Activated CD8-positive, alpha-beta memory T cell treated with anti-CD3 and anti-CD28 coated beads, Interleukin-2, amount 50 U/mL, for 4 hours (primary cell): ENCODE data around the gene PLD4.
A peak's percentile ranks its signal among the peaks of the same experiment; 100 is the strongest.

Experiments used
- DNase-seq: peaks from one replicate; pipeline ENCODE4 v3.0.0-alpha.2; 2020

Gene PLD4

GRCh38 chr14:104929268-104930230 is 4.9 kb downstream of the PLD4 start:
- DNase-seq: no peak

- DNase-seq: peak; percentile 12
Observed at GRCh38 chr14:104930526-104931303, 6.0 kb downstream of the PLD4 start.

- peak; percentile 15 for DNase-seq
Observed at GRCh38 chr14:104931304-104931770, 6.7 kb downstream of the PLD4 start.

- peak; percentile 18 for DNase-seq
Observed at GRCh38 chr14:104931771-104932675, 7.3 kb downstream of the PLD4 start.

GRCh38 chr14:104932676-104933631 is 8.3 kb downstream of the PLD4 start:
- peak; percentile 89 for DNase-seq

GRCh38 chr14:104933746-104934733 is 9.4 kb downstream of the PLD4 start:
- peak; percentile 16 for DNase-seq

GRCh38 chr14:104935026-104935650 is 10.5 kb downstream of the PLD4 start:
- DNase-seq: peak; percentile 9

GRCh38 chr14:104935955-104936354 is 11.3 kb downstream of the PLD4 start:
- DNase-seq: peak; percentile 9

GRCh38 chr14:104936361-104937155 is 11.9 kb downstream of the PLD4 start:
- peak; percentile 13 for DNase-seq

- DNase-seq: peak; percentile 7
Observed at GRCh38 chr14:104937161-104937560, 12.5 kb downstream of the PLD4 start.

- peak; percentile 5 for DNase-seq
Observed at GRCh38 chr14:104937694-104938365, 13.2 kb downstream of the PLD4 start.

- no peak for DNase-seq
Observed at GRCh38 chr14:104938436-104938835, 13.8 kb downstream of the PLD4 start.

- DNase-seq: peak; percentile 7
Observed at GRCh38 chr14:104938960-104939359, 14.3 kb downstream of the PLD4 start.

- DNase-seq: no peak
Observed at GRCh38 chr14:104939666-104940410, 15.2 kb downstream of the PLD4 start.

GRCh38 chr14:104940526-104941150 is 16.0 kb downstream of the PLD4 start:
- peak; percentile 5 for DNase-seq

GRCh38 chr14:104941508-104942365 is 17.1 kb downstream of the PLD4 start:
- peak; percentile 11 for DNase-seq
